ENCODE measurements around the gene DNHD1. TPM values are rescaled to one million over a fixed set of nuclear protein-coding genes. Genes with fewer than 3 reads are reported as not detected.

The DNHD1 gene
- total RNA-seq, 1 experiment from 2014 or later, result 13.9 TPM

GRCh38 chr11:6459099-6459450 is 38.0 kb upstream of the DNHD1 start:
- Histone ChIP-seq H3K4me3 (no peak overlapping the region), H3K9me2 (ENCODE audit: insufficient read depth) (no peaks in the 10 kb centered on the region), H3K4me2 (no peak overlapping the region), H3K36me3 (ENCODE audit: low read depth) (no peaks in the 10 kb centered on the region), H3F3A (ENCODE audit: insufficient read depth, low read depth) (no peaks in the 10 kb centered on the region), H3K4me1 (replicated peaks; ENCODE audit: insufficient read depth) (peaks cover 5% of the 10 kb centered on the region; the same call in 1 of the 2 replicates), H2AFZ (no peak overlapping the region), H3K27ac (no peak overlapping the region), H3K79me2 (ENCODE audit: low read depth) (no peaks in the 10 kb centered on the region), H4K20me1 (ENCODE audit: insufficient read depth) (no peaks in the 10 kb centered on the region), H3K9me3 (ENCODE audit: insufficient read depth, low read depth) (no peaks in the 10 kb centered on the region), H3K27me3 (ENCODE audit: insufficient read depth, low read depth) (no peaks in the 10 kb centered on the region)
- intact Hi-C loops (cut with micrococcal nuclease; ENCODE audit: unreplicated experiment), result no loop called here
- CTCF ChIA-PET, result no interaction called here
- POLR2A ChIA-PET (ENCODE audit: unreplicated experiment), result no interaction called here
- DNase-seq, result no peak
- TF ChIP-seq EZH2 (IDR thresholded peaks at IDR 0.05; ENCODE audit: low read depth), result no peak
- TF ChIP-seq CTCF (conservative IDR thresholded peaks at IDR 0.05), result no peak
- no TSS peak for BruUV-seq (replicated peaks)

GRCh38 chr11:6468712-6469495 is 28.2 kb upstream of the DNHD1 start:
- TF ChIP-seq EZH2 (IDR thresholded peaks at IDR 0.05; ENCODE audit: low read depth) (no peak), CTCF (conservative IDR thresholded peaks at IDR 0.05) (no peak)
- intact Hi-C loops (cut with micrococcal nuclease; ENCODE audit: unreplicated experiment), result no loop called here
- CTCF ChIA-PET, result no interaction called here
- BruUV-seq (replicated peaks), result no TSS peak
- H3K9me3 ChIP-seq (ENCODE audit: insufficient read depth, low read depth), result no peaks in the 10 kb centered on the region
- H3K4me1 ChIP-seq (replicated peaks; ENCODE audit: insufficient read depth), result no peaks in the 10 kb centered on the region
- H3K27me3 ChIP-seq (ENCODE audit: insufficient read depth, low read depth), result no peaks in the 10 kb centered on the region
- POLR2A ChIA-PET (ENCODE audit: unreplicated experiment), result no interaction called here
- H3K4me3 ChIP-seq, result no peak overlapping the region
- no peak for DNase-seq
- no peak overlapping the region for H2AFZ ChIP-seq
- H3F3A ChIP-seq (ENCODE audit: insufficient read depth, low read depth), result no peaks in the 10 kb centered on the region; the same call in 1 of the 2 replicates
- H4K20me1 ChIP-seq (ENCODE audit: insufficient read depth), result no peaks in the 10 kb centered on the region
- H3K27ac ChIP-seq, result no peak overlapping the region
- no peaks in the 10 kb centered on the region for H3K36me3 ChIP-seq (ENCODE audit: low read depth)
- no peaks in the 10 kb centered on the region for H3K9me2 ChIP-seq (ENCODE audit: insufficient read depth)
- no peaks in the 10 kb centered on the region for H3K79me2 ChIP-seq (ENCODE audit: low read depth)
- H3K4me2 ChIP-seq, result no peak overlapping the region

- Histone ChIP-seq H4K20me1 (ENCODE audit: insufficient read depth) (no peaks in the 10 kb centered on the region), H3F3A (ENCODE audit: insufficient read depth, low read depth) (peaks cover 6% of the 10 kb centered on the region), H3K36me3 (ENCODE audit: low read depth) (no peaks in the 10 kb centered on the region), H3K27me3 (ENCODE audit: insufficient read depth, low read depth) (no peaks in the 10 kb centered on the region), H3K4me3 (no peak overlapping the region), H3K9me2 (ENCODE audit: insufficient read depth) (no peaks in the 10 kb centered on the region), H3K9me3 (ENCODE audit: insufficient read depth, low read depth) (no peaks in the 10 kb centered on the region), H3K79me2 (ENCODE audit: low read depth) (no peaks in the 10 kb centered on the region), H3K4me2 (no peak overlapping the region), H3K4me1 (replicated peaks; ENCODE audit: insufficient read depth) (no peaks in the 10 kb centered on the region), H3K27ac (no peak overlapping the region), H2AFZ (no peak overlapping the region)
- TF ChIP-seq EZH2 (IDR thresholded peaks at IDR 0.05; ENCODE audit: low read depth) (no peak), CTCF (conservative IDR thresholded peaks at IDR 0.05) (no peak)
- DNase-seq, result no peak
- intact Hi-C loops (cut with micrococcal nuclease; ENCODE audit: unreplicated experiment), result no loop called here
- CTCF ChIA-PET, result no interaction called here
- POLR2A ChIA-PET (ENCODE audit: unreplicated experiment), result interaction anchor here (0.6 kb wide), 1 partner anchor 16 kb away, joined by 9 read pairs; no protein-coding TSS in a partner anchor
- no TSS peak for BruUV-seq (replicated peaks)
Measured at GRCh38 chr11:6469599-6469998, 27.5 kb upstream of the DNHD1 start.

All from PC-9 (cell line).